HuH-7.5 (cell line): ENCODE results near the gene NOXO1.

Source experiments
- DNase-seq: peaks from one replicate; pipeline ENCODE4 v3.0.0; 2011; ENCODE audit warnings: low spot score

NOXO1 gene

GRCh38 chr16:1997494-1998359 lies 16.5 kb upstream of the NOXO1 start:
- no peak for DNase-seq

- no peak for DNase-seq
Measured at GRCh38 chr16:1993731-1994131, 12.5 kb upstream of the NOXO1 start.

- DNase-seq = no peak
Measured at GRCh38 chr16:1992704-1993317, 11.5 kb upstream of the NOXO1 start.

GRCh38 chr16:1991948-1992703 lies 10.9 kb upstream of the NOXO1 start:
- DNase-seq = peak; percentile 92

GRCh38 chr16:1991588-1991947 lies 10.3 kb upstream of the NOXO1 start:
- no peak for DNase-seq

GRCh38 chr16:1991135-1991551 lies 9.9 kb upstream of the NOXO1 start:
- no peak for DNase-seq

GRCh38 chr16:1990351-1991134 lies 9.3 kb upstream of the NOXO1 start:
- DNase-seq = peak; percentile 75

- DNase-seq = no peak
Measured at GRCh38 chr16:1990101-1990350, 8.8 kb upstream of the NOXO1 start.

- peak; percentile 46 for DNase-seq
Measured at GRCh38 chr16:1989209-1990100, 8.2 kb upstream of the NOXO1 start, which contains the start of gene SYNGR3. Gene SYNGR3 (plus strand): TSS chr16:1989970. CDS start chr16:1990103, 133 bp downstream.

- DNase-seq = no peak
Measured at GRCh38 chr16:1987198-1987597, 5.9 kb upstream of the NOXO1 start.

GRCh38 chr16:1985466-1986150 lies 4.3 kb upstream of the NOXO1 start:
- no peak for DNase-seq

- DNase-seq = peak; percentile 67
Measured at GRCh38 chr16:1984347-1985225, 3.3 kb upstream of the NOXO1 start.

GRCh38 chr16:1983544-1984346 lies 2.5 kb upstream of the NOXO1 start, which contains the start of gene GFER:
Gene GFER (plus strand): TSS chr16:1984193. CDS start chr16:1984219, 26 bp downstream.
- peak; percentile 98 for DNase-seq

- DNase-seq = no peak
Measured at GRCh38 chr16:1982991-1983543, 1.8 kb upstream of the NOXO1 start.

GRCh38 chr16:1982013-1982433 lies 754 bp upstream of the NOXO1 start:
- DNase-seq = no peak

- DNase-seq = no peak
Measured at GRCh38 chr16:1980770-1981087, 540 bp downstream of the NOXO1 start.

GRCh38 chr16:1980030-1980769 lies 1.1 kb downstream of the NOXO1 start:
- DNase-seq = no peak
